ENCODE measurements around the gene HSD3B7.

GRCh38 chr16:30986129-30986991, 1.4 kb downstream of the HSD3B7 start:
- TF ChIP-seq CTCF (conservative IDR thresholded peaks at IDR 0.05; ENCODE audit: low read depth, low read length), result no peak
- no peak for TF ChIP-seq EZH2 (IDR thresholded peaks at IDR 0.05; ENCODE audit: borderline replicate concordance, low read depth, low read length, poor library complexity, severe bottlenecking)
